GM21529 (cell line): ENCODE results near the gene CLMN.

Experiments
- ATAC-seq: cut with Tn5 transposase; IDR thresholded peaks from one replicate; pipeline ENCODE4 v1.9.1; 2021; ENCODE audit not compliant: unreplicated experiment

The CLMN gene

DNA sequence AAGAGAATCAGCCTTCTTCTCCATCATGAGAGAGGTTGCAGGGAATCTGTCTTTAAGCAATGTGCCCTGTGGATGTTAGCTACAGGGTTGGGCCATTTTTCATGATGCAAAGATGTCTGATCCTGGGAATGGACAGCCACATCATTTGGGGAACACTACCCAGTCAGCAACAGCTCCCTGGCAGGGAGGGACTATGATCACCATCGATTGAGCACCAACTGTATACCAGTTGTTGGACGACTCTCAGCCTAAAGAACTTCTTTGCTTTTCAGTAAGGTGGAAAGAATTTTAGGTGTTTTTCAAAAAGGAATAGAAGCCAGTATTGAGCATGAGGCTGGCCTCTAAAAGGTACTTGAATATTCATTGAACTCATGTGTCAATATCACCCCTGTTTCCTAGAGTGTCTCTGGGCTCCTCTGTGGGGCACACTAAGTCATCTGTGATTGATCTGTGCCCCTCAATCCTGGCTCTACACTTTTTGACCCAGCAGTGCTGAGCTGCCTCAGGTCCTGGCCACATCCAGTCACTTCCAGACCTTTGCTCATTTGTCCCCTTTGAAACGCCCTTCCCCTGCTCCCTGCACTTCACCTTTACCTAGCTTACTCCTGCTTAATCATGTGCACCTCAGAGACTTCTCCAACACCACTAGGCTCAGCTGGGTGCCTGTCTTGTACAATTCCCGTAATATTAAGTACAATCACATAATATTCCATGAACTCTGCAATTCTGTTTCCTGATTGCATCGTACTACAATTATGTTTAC lies 2.2 kb upstream of the CLMN start:
- ATAC-seq: no peak

DNA sequence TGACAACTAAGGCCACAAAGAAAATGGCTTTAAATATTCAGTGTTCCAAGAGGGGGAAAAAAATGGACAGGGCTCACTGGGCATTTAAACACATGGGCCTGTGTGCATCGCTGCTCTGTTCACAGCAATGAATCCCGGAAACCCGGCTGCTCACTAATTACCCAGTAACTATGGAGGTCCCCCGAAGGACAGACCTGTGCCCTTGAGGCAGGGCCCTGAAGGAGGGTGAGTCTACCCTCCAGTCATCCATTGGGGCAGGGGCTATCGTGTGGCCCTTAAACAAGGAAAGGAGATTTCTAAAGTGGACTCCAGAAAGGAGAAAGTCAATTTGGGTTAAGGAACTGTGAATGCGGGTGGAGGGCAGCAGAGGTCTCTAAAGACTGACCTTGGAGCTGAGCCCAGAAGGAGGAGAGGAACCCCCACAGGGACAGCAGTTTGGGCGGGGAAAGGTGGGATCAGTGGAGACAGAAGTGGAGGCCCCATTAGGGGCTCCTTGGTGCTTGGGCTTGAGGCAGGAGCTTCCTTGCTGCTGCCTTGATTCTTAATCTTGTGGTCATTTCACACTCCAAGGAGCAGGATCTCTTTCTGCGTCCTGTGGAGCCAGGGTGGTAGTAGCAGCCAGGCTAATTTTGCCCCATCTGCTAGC lies 1.4 kb upstream of the CLMN start:
- no peak for ATAC-seq

- ATAC-seq: peak; percentile 16
These were observed 579 bp upstream of the CLMN start for GRCh38 chr14:95320078-95320895.

DNA sequence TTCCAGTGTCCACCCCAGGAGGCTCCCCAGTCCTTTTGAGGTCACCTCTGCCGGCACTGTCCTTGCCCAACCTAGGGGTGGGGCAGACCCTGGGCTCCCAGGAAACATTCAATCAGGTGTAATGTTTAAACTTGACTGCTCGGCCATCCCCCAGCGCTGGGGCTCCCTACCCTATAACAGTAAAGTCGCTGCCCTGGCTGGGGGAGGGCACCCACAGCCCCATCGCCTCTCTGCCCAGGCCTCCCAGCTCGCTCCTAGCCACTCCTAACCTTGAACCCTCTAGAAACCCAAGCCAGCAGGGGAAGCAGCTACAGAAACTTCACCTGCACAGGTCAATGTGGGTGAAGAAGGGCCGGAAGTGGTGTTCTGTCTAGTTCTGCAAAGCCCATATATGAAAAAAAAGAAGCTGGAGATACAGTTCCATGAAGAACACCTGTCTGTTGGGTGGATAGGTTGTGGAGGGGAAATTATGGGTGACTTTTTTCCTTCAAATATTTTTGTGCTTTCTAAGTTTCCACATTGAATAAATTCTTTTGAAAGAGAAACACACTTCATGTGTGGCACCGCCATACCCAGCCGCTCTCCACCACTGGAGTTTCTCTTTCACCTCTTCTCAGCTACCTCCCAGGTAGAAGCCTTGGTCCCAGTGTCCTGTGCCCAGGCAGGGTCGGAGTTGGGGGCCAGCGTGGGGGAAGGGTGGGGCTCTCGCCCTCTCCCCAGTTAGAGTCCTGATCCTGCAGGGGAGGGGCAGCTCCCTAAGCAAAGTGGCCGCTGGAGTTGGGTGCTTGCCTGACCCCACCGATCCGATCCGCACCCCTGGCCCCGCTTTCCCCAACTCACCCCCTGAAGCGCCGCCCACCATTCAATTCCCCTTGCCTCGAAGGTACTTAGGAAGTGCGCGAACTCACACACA lies 1.1 kb downstream of the CLMN start:
- ATAC-seq: no peak

DNA sequence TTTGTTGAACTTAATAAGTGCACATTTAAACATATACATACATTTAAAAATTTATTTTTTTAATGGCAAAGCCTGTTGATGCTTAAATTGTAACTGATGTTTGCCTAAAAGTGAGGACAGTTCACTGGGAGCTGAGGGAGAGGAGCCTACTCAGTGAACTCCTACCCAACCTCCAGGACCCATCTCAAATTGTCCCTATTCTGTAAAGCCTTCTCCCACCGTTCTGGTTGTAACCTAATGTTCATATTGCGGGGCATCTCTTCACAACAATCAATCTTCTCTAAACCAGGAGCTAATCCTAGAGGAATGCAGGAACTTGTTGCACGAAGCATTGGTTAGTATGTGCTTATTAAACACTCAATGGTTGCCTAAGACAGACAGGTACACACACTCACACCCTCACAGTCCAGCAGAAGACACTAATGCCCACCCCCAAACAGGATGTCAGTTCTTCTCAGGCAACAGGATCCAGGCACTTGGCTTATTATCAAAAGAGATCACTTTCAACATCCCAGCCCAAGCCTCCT lies 1.8 kb downstream of the CLMN start:
- no peak for ATAC-seq

GRCh38 chr14:95316821-95317220 lies 2.9 kb downstream of the CLMN start:
- no peak for ATAC-seq

GRCh38 chr14:95315579-95315978 lies 4.1 kb downstream of the CLMN start:
- ATAC-seq: no peak

- ATAC-seq: no peak
These were observed 4.6 kb downstream of the CLMN start for GRCh38 chr14:95315156-95315555.

DNA sequence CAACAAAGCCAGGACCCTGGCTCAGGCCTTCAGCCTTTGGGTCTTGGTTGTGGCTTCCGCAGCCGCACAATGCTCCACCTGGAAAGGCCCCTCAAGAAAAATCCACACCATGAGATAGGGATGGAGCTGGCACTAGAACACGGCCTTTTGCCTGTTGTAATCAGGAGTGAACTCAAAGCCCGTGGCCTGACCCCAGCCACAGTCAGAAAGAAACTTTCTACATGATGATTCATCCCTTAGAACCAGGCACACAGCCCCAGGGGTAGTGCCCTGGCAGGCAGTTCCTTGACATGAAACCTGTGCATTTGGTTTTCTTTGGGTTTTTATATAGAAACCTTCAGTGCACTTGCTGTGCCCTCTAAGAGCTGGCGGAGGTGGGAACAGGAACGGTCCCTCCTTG lies 5.1 kb downstream of the CLMN start:
- ATAC-seq: peak; percentile 77

DNA sequence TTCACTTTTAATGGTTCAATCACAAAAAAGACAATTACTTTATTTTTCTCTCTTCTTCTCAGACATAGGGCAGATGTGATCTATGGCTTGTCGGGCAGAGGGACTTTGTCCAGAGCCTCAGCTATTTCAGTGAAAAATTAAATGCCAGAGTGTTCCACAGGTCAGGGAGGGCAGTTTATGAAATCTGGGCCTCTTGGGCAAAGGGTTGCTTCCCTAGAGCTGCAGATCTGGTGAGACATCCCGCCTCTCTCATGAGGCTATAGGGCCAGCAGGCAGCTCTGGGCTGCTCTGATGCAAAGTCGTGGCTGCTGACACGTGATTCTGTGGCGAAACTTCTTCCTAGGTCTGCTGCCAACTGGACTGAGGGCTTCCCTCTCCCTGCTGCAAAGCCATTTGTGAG lies 6.0 kb downstream of the CLMN start:
- no peak for ATAC-seq

DNA sequence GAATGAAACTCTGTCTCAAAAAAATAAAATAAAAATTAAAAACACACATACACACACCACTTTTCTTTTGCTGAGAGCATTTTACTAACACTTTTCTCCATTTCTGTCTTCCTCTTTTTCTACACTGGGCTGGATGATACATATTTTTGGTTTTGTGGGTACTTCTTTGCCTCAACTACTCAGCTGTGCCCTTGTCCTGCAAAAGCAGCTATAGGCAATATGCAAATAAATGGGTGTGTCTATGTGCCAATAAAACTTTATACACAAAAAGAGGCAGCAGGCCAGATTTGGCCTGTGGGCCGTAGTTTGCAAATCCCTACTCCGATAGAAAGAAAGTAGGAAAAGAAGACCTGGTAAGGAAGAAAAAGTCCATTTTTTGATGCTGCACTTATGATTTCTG lies 6.5 kb downstream of the CLMN start:
- no peak for ATAC-seq

DNA sequence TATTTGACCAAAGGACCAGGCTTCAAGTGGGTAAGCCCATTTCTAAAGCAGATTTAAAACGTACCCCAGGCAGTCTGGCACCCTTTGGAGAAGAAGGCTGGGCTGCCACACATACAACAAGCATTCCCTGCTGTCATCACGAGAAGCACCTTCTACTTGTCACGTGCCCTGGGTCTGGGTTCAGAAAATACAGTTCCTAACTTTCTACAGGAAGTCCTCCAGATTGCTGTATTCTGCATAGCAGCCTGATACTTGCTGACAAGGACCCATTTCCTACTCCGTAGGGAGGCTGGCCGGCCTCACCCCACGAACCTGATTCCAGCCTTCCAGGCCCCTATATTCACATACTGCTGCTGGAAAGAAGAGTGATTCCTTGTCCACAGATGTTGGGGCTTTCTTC lies 7.4 kb downstream of the CLMN start:
- ATAC-seq: no peak

GRCh38 chr14:95311752-95312151 lies 8.0 kb downstream of the CLMN start:
- no peak for ATAC-seq

GRCh38 chr14:95310635-95311380 lies 8.9 kb downstream of the CLMN start:
- ATAC-seq: no peak

- no peak for ATAC-seq
These were observed 10.3 kb downstream of the CLMN start for GRCh38 chr14:95309261-95310051.

GRCh38 chr14:95308073-95308472 lies 11.6 kb downstream of the CLMN start:
- no peak for ATAC-seq

GRCh38 chr14:95307402-95308041 lies 12.2 kb downstream of the CLMN start:
- ATAC-seq: no peak

DNA sequence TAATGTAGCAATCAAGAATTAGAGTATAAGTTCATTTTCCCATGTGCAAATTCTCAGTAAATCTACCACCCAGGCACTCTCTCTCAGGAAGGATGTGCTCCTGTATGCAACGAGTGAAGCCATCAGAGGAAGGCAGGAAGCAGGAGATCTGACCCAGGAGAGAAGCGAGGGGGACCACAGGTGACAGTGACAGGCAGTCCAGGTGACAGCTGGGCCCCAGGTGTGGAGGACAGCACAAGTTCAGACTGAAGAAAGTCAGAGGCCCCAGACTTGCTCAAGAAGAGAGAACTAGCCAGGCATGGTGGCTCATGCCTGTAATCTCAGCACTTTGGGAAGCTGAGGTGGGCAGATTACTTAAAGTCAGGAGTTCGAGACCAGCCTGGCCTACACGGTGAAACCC lies 13.8 kb downstream of the CLMN start:
- ATAC-seq: no peak

GRCh38 chr14:95305145-95305544 lies 14.6 kb downstream of the CLMN start:
- ATAC-seq: no peak
